PC-9 (cell line): ENCODE data around the gene ARID3A.

ENCODE experiments used
- EZH2 ChIP-seq: fragments of 200-600 bp; sonication (generic); IDR thresholded peaks from 2 replicates; pipeline ENCODE4 v1.8.0; 2017; ENCODE audit warnings: antibody characterized with exemption, low read depth
- TF ChIP-seq, protein P1 (sequence below): fragments of 200-600 bp; sonication (generic); conservative IDR thresholded peaks from 2 replicates; pipeline ENCODE4 v1.6.1; 2017; ENCODE audit warnings: mixed run types, antibody characterized with exemption, mild to moderate bottlenecking, moderate library complexity

DNA sequence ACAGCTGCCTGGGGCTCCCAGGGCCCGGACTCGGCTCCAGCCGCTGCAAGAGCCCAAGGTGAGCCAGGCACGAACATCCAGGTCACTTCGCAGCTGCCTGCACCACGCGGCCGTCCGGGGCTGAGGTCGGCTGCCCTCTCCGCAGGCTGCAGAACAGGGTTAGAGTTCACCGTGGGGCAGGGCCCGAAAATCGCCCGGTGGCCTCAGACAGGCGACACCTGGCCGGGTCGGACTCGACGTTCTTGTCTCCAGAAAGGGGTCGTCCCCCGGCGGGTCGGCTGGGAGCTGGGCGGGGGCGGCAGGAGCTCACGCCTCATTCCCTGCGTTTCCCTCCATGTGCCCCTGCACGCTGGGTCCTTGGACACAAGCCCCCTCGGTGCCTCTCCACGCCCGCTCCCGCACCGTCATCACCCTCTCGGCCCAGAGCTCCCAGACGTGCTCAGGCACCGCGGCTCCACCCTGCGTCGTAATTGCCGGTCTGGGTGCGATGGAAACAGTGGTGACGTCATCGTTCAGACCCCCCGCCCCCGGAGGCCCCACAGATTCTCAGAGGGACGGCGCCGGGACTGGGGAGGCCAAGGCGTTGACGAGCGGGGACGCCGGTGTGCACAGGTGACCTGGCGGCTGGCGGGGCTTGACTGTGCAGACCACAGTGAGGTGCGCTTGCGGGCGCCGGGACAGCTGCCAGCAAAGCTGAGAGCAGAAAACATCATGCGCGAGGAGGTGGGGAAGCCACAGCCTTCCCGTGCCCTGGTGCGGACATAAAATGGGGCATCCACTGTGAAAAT is 70.4 kb downstream of the ARID3A start:
- TF ChIP-seq, protein P1, sequence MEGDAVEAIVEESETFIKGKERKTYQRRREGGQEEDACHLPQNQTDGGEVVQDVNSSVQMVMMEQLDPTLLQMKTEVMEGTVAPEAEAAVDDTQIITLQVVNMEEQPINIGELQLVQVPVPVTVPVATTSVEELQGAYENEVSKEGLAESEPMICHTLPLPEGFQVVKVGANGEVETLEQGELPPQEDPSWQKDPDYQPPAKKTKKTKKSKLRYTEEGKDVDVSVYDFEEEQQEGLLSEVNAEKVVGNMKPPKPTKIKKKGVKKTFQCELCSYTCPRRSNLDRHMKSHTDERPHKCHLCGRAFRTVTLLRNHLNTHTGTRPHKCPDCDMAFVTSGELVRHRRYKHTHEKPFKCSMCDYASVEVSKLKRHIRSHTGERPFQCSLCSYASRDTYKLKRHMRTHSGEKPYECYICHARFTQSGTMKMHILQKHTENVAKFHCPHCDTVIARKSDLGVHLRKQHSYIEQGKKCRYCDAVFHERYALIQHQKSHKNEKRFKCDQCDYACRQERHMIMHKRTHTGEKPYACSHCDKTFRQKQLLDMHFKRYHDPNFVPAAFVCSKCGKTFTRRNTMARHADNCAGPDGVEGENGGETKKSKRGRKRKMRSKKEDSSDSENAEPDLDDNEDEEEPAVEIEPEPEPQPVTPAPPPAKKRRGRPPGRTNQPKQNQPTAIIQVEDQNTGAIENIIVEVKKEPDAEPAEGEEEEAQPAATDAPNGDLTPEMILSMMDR: no peak
- no peak for TF ChIP-seq EZH2
